ENCODE measurements around the gene EXTL1.

Gene EXTL1

DNA sequence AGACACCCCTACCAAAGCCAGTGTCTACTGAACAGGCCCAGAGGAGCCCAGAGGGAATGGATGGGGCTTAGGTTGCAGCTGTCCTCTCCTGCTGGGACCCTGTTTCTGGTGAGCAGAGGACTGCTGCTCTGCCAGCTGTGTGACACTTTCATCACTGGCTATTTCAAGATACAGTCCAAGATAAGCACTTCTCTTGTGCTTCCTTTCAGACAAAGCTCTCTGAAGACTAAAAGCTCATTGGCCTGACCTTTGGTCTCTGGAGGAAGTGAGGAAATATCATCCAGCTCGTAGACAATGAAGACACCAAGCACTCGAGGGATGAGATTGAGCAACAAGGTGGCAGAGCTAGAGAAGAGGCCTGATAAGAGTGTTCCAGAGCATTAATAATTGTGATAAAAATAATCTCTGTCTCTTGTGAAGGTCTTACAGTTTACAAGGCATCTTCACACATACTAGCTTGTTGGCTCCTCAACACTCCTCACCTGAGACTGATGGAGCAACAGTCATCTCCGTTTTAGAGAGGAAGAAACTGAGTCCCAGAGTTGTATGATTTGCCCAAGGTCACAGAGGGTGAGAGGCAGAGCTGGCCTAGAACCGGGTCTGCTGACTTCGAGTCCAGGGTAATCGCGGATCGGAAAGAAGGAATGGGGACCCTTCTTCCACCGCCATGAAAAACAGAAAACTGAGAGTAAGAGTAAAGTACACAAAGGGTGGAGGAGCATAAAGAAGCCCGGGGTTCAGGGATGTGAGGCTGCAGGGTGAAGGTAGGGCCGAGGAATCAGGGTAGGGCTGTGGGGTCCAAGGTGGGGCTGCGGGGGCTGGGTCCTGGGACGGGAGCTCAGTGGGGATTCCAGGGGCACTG is 24.4 kb upstream of the EXTL1 start:
- in situ Hi-C loops (cut with HindIII; ENCODE audit: low sequenced_read_pairs): loop anchor here (5.0 to 10.0 kb wide), 2 partner anchors 100 to 108 kb away; no protein-coding TSS in a partner anchor

GRCh38 chr1:25997828-25998761 is 23.5 kb upstream of the EXTL1 start, which contains the start of gene PAFAH2:
TSS of gene PAFAH2 (minus strand) at chr1:25998063. CDS start at chr1:25990816, 7,247 bp downstream.
- in situ Hi-C loops (cut with HindIII; ENCODE audit: low sequenced_read_pairs): loop anchor here (5.0 to 10.0 kb wide), 2 partner anchors 101 to 107 kb away; no protein-coding TSS in a partner anchor

GRCh38 chr1:25999041-25999800 is 22.4 kb upstream of the EXTL1 start:
- in situ Hi-C loops (cut with HindIII; ENCODE audit: low sequenced_read_pairs): loop anchor here (5.0 to 10.0 kb wide), 2 partner anchors 102 to 106 kb away; no protein-coding TSS in a partner anchor

DNA sequence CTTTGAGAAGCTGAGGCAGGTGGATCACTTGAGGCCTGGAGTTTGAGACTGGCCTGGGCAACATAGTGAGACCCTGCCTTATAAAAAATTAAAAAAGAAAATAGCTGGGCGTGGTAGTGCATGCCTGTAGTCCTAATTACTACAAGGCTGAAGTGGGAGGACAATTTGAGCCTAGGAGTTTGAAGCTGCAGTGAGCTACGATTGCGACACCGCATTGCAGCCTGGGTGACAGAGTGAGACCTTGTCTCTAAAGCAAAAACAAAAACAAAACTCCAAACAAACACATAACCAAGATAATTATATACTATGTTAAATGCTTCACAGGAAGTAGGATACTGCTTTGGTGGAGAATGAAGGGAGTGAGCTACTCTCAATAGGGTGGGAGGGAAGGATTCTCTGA is 18.3 kb upstream of the EXTL1 start:
- in situ Hi-C loops (cut with HindIII; ENCODE audit: low sequenced_read_pairs): no loop called here

GRCh38 chr1:26003756-26004155 is 17.8 kb upstream of the EXTL1 start:
- in situ Hi-C loops (cut with HindIII; ENCODE audit: low sequenced_read_pairs): no loop called here

DNA sequence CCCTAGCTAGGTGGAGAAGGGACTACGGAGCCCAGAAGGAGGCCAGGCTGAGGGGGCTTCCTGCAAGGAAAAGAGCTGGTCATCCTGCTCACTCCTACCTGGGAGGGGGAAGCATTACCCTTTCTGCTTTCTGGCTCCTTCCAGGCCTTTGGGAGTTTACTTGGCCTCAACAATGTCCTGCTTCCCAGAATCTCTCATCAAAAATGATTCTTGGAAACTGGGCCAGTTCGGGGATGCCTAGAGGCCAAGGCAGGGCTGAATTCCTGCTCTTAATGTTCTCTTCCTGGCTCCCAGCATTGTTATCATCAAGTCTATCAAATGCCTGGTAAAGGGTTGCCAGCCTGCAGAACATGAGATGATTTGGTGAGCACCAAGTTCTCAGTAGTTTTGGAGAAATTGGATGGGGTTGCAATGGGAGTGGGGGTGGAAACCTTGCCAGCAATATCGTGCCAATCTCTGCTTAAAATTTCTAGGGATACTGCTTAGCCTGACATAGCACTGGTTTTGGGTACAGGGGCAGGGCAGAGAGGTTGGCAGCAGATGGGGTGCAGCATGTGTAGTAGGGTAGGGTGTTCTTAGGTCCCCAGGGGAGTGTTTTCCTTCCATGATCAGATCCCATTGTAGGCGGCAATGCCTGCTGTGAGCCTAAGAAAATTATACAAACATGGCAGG is 16.0 kb upstream of the EXTL1 start:
- in situ Hi-C loops (cut with HindIII; ENCODE audit: low sequenced_read_pairs): no loop called here

GRCh38 chr1:26006710-26007109 is 14.9 kb upstream of the EXTL1 start:
- in situ Hi-C loops (cut with HindIII; ENCODE audit: low sequenced_read_pairs): no loop called here

DNA sequence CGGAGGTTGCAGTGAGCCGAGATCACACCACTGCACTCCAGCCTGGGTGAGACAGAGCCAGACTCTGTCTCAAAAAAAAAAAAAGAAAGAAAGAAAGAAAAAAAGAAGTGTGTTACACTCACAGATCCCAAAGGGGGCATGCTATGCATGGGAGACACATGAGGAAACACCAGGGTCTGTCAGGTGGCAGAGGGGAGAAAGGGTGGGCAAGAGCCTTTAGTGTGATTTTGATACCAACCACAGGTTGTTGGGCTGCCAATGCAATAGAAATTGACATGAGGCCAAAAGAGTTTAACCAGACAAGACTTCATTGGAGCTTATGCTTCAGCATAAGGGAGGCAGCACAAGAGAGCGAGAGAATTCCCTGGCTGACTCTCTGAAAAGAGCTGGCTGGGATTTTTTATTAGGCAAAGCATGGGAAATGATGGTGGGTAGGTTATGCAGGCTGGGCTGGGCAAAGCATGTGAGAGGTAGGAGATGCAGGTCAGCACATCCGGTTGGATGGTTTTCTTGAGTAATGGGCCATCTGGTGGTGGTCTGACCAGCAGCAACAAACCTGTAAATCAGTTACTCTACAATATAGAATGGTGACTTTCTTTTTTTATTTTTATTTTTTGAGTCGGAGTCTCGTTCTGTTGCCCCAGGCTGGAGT is 11.7 kb upstream of the EXTL1 start:
- in situ Hi-C loops (cut with HindIII; ENCODE audit: low sequenced_read_pairs): no loop called here

DNA sequence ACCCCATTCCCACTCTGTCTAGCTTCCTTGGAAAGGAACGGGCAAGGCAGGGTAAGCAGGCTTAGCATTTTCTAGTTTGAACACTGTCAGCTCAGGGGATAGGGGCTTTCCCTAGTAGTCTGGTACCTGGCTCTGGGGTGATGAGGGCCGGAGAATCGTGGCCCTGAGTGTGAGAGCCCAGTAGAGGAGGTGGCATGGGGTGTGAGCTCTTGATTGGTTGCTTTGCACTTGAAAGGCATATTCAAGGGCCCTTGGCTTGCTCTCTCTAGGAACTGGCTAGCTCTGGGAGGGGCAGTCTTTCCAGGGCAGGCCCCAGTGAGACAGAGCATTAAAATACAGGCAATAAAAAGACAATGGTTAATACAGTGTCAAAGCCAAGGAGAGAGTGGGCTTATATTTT is 10.8 kb upstream of the EXTL1 start:
- in situ Hi-C loops (cut with HindIII; ENCODE audit: low sequenced_read_pairs): no loop called here

- in situ Hi-C loops (cut with HindIII; ENCODE audit: low sequenced_read_pairs): no loop called here
Observed at GRCh38 chr1:26012864-26013263, 8.7 kb upstream of the EXTL1 start.

DNA sequence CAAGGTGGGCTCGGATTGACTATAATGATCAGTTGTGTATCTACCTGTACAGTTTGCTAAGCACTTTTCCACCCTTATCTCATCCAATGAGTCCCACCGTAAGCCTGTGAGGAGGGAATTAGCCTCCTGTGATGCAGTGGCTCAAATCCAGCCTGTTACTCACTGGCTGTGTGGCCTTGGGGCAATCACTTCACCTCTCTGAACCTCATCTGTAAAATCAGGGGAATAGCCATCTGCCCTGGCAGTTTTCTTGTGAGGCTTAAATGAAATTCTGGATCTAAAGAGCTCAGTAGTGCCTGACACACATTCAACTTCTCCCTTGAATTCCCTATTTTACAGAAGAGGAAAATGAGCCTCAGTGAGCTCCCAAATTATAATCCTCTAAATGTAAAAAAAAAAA is 7.4 kb upstream of the EXTL1 start:
- in situ Hi-C loops (cut with HindIII; ENCODE audit: low sequenced_read_pairs): no loop called here

GRCh38 chr1:26015358-26015757 is 6.2 kb upstream of the EXTL1 start:
- in situ Hi-C loops (cut with HindIII; ENCODE audit: low sequenced_read_pairs): no loop called here

DNA sequence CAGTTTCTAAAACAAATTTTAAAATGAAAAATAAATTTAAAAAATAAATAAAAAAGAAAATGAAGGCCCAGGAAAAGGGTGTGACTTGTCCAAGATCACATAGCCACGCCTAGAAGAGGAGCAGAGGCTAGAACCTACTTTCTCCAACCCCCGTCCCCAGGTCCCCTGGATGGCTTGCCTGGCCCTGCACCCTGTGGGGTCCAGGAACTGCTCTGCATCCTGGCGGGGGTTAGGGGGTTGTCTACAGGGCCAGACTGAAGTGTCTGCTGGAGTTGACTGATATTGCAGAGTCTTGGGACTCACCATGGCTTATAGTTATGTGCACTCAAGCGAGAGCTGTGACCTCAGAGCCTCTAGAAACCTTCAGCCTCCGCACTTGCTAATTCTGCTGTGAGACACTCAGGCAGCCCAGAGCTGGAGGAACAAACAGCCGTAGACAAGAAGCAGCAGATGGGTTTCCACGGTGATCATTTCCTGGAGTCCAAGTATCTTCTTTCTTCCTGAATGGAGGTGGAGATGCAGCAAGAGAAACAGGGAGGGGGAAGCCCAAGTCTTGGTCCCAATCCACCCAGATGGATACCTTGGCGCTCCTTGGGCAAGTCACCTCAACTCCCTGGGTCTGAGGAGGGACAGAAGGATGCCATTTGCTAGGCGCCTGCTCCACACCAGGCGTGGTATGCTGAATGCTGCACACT is 5.2 kb upstream of the EXTL1 start:
- in situ Hi-C loops (cut with HindIII; ENCODE audit: low sequenced_read_pairs): no loop called here

GRCh38 chr1:26016953-26017545 is 4.5 kb upstream of the EXTL1 start:
- in situ Hi-C loops (cut with HindIII; ENCODE audit: low sequenced_read_pairs): no loop called here

DNA sequence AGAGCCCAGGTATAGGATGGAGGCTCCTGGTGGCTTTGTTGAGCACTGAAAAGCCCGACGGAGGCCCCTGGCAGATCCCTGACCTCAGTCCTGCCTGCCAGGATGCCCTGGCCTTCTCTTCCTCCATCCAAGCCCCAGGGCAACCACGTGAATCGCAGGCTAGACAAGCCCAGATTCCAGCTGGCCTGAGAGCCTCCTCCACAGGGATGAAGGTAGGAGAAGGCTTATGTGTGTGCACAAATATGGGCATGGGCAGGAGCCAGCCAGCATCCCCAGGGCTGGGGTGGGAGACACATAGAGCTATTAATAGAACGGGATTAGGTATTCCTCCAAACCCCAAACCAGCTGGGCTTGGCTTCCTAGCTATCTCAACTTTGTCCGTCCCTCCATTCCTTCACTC is 4.0 kb upstream of the EXTL1 start:
- in situ Hi-C loops (cut with HindIII; ENCODE audit: low sequenced_read_pairs): no loop called here

- in situ Hi-C loops (cut with HindIII; ENCODE audit: low sequenced_read_pairs): no loop called here
Observed at GRCh38 chr1:26019641-26020315, 1.8 kb upstream of the EXTL1 start.

- in situ Hi-C loops (cut with HindIII; ENCODE audit: low sequenced_read_pairs): no loop called here
Observed at GRCh38 chr1:26020330-26020768, 1.2 kb upstream of the EXTL1 start.
